Suppressor macrophage treated with lipopolysaccharide for 4 hours (primary cell): ENCODE results near the gene DAAM2.

Experiments used
- DNase-seq: peaks from one replicate; pipeline ENCODE4 v3.0.0-alpha.2; 2020

The DAAM2 gene

GRCh38 chr6:39936857-39937256 lies 144.7 kb downstream of the DAAM2 start:
- no peak for DNase-seq

DNA sequence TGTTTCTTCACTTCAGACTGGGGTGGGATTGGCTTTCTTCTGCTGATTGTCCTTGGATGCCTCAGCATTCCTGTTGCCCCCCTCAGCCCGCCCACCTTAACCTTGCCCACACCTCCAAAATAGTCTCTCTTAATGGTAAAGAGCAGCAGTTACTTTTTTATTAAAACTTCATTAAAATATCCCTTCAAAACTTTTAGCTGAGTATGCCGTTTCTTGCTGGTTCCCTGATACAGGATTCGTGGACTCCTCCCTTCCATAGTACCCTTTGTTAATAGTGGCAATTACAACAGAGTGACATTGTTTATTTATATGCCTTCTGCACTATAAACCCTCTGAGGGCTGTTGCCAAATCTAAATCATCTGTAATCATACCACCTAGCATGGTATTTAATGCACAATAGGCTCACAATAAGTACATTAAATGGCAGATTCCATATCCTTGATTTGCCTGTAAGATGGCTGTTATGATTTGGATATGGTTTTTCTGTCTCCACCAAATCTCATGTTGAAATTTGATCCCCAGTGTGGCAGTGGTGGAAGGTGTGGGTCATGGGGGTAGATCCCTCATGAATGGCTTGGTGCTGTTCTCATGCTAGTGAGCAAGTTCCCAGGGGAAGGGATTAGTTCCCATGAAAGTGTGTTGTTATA lies 145.6 kb downstream of the DAAM2 start:
- no peak for DNase-seq

DNA sequence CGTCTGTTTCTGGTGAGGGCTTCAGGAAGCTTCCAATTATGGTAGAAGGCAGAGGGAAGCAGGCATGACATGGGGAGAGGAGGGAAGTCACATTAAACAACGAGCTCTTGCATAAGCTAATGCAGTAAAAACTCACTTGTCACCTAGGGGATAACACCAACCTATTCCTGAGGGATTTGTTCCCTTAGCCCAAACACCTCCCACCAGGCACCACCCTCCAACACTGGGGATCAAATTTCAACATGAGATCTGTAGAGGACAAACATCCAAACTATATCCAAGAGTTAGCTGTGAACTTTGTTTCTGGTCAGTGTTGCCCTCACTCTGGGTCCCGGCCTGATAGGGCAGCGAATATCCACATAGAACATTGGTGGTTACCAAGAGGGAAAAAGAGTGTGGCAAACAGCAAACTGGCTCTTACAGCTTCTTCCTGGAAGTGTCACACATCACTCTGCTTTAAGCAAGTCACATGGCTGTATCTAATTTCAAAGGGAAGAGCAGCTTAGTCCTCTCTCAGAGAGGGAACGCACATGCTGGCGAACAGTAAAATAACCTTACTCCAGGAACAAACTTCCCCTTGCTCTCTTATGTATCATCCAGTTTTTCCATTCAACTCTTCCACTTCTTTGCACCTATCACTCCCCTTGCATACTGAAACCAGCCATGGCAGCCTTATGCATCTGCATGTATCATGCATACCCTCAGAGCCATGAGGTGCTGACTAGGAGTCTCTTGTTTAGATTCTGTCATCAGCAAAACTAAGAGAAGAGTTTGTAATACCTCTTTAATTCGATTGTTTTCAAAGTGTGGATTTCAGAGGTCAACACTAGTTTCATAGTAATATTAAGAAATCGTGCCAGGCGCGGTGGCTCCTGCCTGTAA lies 146.8 kb downstream of the DAAM2 start:
- no peak for DNase-seq

- DNase-seq = no peak
Observed at GRCh38 chr6:39941138-39941537, 149.0 kb downstream of the DAAM2 start.

DNA sequence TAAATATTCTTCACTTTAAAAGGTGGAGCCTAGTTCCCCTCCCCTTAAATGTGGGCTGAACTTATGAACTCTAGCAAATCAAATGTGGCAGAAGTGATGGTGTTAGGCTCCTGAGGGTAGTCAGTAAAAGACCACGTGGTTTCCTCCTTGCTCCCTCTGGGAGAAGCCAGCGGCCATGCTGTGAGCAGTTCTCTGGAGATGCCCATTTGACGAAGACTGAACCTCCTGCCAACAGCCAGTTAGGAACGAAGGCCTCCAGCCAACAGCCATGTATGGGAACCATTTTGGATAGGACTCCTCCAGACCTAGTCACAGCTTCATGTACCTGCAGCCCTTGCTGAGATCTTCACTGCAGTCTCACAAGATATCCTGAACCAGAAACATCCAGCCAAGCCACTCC lies 149.6 kb downstream of the DAAM2 start:
- DNase-seq = no peak

GRCh38 chr6:39942903-39943580 lies 150.9 kb downstream of the DAAM2 start:
- DNase-seq = no peak

GRCh38 chr6:39945626-39946025 lies 153.4 kb downstream of the DAAM2 start:
- DNase-seq = no peak

- no peak for DNase-seq
Observed at GRCh38 chr6:39947611-39948068, 155.5 kb downstream of the DAAM2 start.

- DNase-seq = no peak
Observed at GRCh38 chr6:39948199-39948791, 156.1 kb downstream of the DAAM2 start.

- DNase-seq = no peak
Observed at GRCh38 chr6:39950125-39950720, 158.0 kb downstream of the DAAM2 start.

GRCh38 chr6:39951191-39951590 lies 159.0 kb downstream of the DAAM2 start:
- no peak for DNase-seq

GRCh38 chr6:39951716-39952115 lies 159.5 kb downstream of the DAAM2 start:
- DNase-seq = no peak

DNA sequence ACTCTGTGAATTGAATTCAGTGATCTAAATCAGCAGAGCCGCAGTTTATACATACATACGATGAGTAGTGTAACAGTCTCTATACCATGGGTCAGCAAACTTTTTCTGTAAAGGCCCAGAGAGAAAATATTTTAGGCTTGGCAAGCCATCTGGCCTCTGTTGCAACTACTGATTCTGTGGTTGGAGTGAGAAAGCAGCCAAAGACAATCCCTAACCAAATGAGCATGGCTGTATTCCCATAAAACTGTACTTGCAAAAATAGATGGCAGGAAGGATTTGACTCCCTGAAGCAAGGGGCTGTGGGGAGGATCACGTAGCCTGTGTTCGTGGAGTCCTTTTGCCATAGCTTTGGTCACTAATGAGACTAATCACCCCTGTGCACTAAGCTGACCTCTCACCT lies 160.0 kb downstream of the DAAM2 start:
- DNase-seq = no peak

- no peak for DNase-seq
Observed at GRCh38 chr6:39953076-39953618, 161.0 kb downstream of the DAAM2 start.
